ENCODE data around the gene DAZ4.
"Not testable (repeated sequence)": the region's sequence is repeated elsewhere in the genome, so short reads cannot be mapped to it uniquely, and the experiment has no call there.

Gene DAZ4

DNA sequence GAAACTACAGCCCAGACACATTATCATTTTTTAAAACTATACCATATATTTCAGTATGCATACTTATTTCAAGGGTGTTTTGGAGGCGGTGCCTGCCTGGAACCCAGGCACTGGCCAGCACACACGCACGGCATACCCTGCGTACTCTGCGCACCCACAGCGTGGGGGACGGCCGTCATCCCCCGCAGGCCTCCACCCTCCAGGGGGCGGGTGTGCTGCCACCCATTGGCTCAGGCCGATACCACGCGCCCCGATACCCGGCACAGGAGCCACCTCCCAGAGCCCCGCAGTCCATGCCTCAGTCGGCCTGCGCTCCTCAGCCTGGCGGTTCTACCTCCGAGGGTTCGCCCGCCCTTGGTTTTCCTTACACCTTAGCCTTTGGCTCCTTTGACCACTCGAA, at the start of gene DAZ4:
Gene DAZ4 (plus strand): TSS at position 301 of the 400 bp plus-strand sequence. CDS start 208 bp downstream, outside the sequence.
- DNase-seq, result not testable (repeated sequence)

GRCh38 chrY:24813293-24813692, 20.4 kb upstream of the DAZ4 start, which contains the start of gene DAZ3:
DAZ3 (minus strand) TSS chrY:24813393; CDS start chrY:24813185, 208 bp downstream.
- DNase-seq, result not testable (repeated sequence)

DNA sequence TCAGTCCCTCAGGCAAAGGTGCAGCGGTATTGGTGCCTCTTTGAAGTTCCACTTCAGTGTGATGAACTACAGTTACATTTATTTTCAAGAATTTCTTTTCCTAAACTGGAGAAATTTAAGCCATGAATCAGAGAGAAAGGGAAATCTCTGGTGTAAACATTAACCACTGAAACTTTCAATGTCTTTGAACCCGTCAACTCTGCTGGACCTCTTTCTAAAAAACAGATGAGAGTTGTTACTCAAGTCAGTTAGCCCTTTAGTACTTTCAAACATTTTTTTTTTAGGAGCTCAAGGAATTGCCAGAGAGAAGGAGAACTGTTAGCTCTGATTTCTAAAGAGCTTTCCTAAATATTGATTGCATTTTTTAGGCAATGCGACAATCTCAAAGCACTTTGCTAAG, 11.9 kb upstream of the DAZ4 start:
- DNase-seq, result not testable (repeated sequence)

- DNase-seq, result not testable (repeated sequence)
Observed at GRCh38 chrY:24824184-24824879, 9.4 kb upstream of the DAZ4 start.

DNA sequence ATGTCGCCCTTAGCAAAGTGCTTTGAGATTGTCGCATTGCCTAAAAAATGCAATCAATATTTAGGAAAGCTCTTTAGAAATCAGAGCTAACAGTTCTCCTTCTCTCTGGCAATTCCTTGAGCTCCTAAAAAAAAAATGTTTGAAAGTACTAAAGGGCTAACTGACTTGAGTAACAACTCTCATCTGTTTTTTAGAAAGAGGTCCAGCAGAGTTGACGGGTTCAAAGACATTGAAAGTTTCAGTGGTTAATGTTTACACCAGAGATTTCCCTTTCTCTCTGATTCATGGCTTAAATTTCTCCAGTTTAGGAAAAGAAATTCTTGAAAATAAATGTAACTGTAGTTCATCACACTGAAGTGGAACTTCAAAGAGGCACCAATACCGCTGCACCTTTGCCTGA, 8.7 kb upstream of the DAZ4 start:
- not testable (repeated sequence) for DNase-seq

Data from activated T-cell treated with anti-CD3 and anti-CD28 coated beads, Interleukin-2, amount 50 U/mL, for 1 hour (primary cell).